Measurements from ENCODE around the gene TAPBP. TPM values are rescaled to one million over a fixed set of nuclear protein-coding genes. Genes with fewer than 3 reads are reported as not detected.

TAPBP gene
- total RNA-seq, 2 donors from 2014 or later = 88.0 to 107 TPM

DNA sequence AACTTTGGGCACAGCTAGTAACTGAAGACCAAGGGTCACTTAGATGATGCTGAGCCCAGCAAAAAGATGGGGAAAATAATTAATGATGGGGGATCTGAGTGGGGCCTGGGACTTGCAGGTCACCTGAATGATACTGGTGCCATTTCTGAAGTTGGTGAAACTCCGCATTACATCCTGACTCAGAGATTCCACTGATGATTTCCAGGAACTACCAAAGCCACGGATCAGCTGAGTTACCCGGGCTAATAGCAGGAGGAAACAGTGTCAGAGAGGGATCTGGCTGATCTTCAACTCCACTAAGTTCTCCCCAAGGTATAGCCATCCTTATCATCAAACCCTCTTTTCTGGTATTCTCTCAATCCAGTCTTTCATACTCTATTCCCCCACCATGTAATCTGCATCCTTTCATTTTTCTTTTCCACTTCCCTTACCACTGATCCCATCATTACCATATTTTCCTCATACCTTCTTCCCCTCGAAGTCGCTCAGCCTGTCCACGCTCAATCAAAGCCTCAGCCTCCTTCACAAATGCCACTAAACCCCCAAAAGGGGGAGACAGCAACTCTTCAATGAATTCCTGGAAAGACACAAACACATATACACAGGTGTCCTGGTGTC lies 62.4 kb downstream of the TAPBP start:
- no peak for DNase-seq (ENCODE audit: low spot score)
- Histone ChIP-seq H3K4me1 (ENCODE audit: control insufficient read depth in 1 of 2, low read depth in 2 of 2) (peaks cover 12 to 25% of the 10 kb centered on the region in 2 donors), H3K27ac (no peak overlapping the region), H3K9me3 (no peaks in the 10 kb centered on the region), H3K36me3 (peaks cover 10% of the 10 kb centered on the region), H3K27me3 (replicated peaks; ENCODE audit: insufficient read depth) (no peaks in the 10 kb centered on the region), H3K4me3 (no peak overlapping the region)
- TF ChIP-seq, protein P1, sequence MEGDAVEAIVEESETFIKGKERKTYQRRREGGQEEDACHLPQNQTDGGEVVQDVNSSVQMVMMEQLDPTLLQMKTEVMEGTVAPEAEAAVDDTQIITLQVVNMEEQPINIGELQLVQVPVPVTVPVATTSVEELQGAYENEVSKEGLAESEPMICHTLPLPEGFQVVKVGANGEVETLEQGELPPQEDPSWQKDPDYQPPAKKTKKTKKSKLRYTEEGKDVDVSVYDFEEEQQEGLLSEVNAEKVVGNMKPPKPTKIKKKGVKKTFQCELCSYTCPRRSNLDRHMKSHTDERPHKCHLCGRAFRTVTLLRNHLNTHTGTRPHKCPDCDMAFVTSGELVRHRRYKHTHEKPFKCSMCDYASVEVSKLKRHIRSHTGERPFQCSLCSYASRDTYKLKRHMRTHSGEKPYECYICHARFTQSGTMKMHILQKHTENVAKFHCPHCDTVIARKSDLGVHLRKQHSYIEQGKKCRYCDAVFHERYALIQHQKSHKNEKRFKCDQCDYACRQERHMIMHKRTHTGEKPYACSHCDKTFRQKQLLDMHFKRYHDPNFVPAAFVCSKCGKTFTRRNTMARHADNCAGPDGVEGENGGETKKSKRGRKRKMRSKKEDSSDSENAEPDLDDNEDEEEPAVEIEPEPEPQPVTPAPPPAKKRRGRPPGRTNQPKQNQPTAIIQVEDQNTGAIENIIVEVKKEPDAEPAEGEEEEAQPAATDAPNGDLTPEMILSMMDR (IDR thresholded peaks at IDR 0.05) = no peak
- ATAC-seq (ENCODE audit: insufficient number of reproducible peaks, low FRiP score, low read depth) = no peak

DNA sequence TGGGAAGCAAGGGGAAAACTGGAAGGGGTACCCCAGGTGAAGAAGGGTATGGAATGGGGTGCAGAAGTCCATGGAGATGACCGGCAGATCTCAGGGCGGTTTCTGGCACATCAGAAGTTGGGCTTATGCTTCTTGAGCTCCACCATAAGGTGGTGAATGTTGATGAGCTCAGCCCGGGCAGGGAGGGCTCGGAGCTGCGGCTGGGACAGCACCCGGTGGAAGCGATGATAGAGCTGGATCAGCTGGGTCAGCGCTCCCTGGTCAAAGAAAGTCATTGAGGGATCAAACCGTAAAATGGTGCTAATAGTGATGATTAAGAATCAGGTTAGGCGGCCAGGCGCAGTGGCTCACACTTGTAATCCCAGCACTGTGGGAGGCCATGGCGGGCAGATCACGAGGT lies 63.1 kb downstream of the TAPBP start:
- peaks cover 12 to 25% of the 10 kb centered on the region in 2 donors for H3K4me1 ChIP-seq (ENCODE audit: control insufficient read depth in 1 of 2, low read depth in 2 of 2)
- ATAC-seq (ENCODE audit: insufficient number of reproducible peaks, low FRiP score, low read depth) = no peak
- no peaks in the 10 kb centered on the region for H3K9me3 ChIP-seq
- peak overlapping the region; percentile 71 for H3K4me3 ChIP-seq
- TF ChIP-seq, protein P1 (IDR thresholded peaks at IDR 0.05) = no peak
- no peak for DNase-seq (ENCODE audit: low spot score)
- peak overlapping the region; percentile 94 to 95 for H3K27ac ChIP-seq
- H3K27me3 ChIP-seq (replicated peaks; ENCODE audit: insufficient read depth) = no peaks in the 10 kb centered on the region
- peaks cover 10% of the 10 kb centered on the region for H3K36me3 ChIP-seq

DNA sequence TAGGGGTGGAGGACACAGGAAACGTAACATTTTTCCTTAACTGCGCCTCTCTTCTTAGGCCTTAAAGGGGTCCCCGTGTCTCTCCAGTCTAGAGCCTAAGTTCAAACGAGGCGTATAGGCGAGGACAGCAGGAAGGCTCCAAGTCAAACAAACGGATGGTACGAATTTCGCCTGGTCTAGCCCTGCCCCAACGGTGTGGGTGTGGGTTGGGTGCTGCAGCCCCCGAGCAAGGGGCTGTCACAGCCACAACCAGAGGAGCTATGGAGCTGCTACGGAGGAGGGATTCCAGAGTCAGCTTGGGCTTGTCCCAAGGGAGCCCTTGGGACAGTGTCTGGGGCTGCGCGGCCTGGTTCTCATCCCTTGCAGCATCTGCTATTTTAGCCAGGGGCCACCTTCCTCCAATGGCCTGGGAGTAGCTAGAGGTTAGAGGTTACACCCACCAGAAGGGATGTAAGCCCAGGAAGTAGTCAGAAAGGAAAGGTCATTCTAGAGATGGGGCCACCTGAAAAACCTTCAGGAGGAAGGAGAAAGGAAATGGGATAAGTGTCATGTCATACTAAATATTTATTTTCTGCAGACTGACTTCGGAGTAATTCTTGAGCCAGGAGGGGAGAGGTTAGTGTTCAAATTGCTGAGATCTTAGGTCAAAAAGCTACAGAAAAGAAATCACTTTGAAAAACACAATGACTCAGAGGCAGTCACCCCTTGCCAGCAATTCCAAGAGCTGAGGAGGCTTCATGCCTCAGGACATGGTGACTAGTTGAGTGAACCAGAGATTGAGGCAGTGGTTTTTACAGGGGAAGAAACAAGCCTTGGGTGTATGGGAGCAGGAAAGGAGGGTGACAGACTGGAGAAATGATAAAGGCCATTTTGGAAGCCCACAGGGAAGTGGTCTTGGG lies 63.9 kb downstream of the TAPBP start:
- peaks cover 6% of the 10 kb centered on the region for H3K27me3 ChIP-seq (replicated peaks; ENCODE audit: insufficient read depth)
- ATAC-seq (ENCODE audit: insufficient number of reproducible peaks, low FRiP score, low read depth) = no peak

More for the DNA sequence above, 63.9 kb downstream of the TAPBP start:
- H3K27ac ChIP-seq = peak overlapping the region; percentile 94 to 95
- no peak for DNase-seq (ENCODE audit: low spot score)
- peak overlapping the region; percentile 71 for H3K4me3 ChIP-seq
- peaks cover 12 to 25% of the 10 kb centered on the region in 2 donors for H3K4me1 ChIP-seq (ENCODE audit: control insufficient read depth in 1 of 2, low read depth in 2 of 2)
- H3K36me3 ChIP-seq = peaks cover 10% of the 10 kb centered on the region
- TF ChIP-seq, protein P1 (IDR thresholded peaks at IDR 0.05) = no peak
- no peaks in the 10 kb centered on the region for H3K9me3 ChIP-seq

Other genes with a start within 250 kb of the TAPBP start
- 100 to 1,000 TPM; 141 to 148 TPM for gene HLA-DPA1, start 240.4 kb downstream of the TAPBP start, total RNA-seq
- gene HLA-DPB1, start 238.1 kb downstream of the TAPBP start, total RNA-seq = 100 to 1,000 TPM in 1 of 2 donors, 10 to 100 TPM in 1; 78.4 to 112 TPM
- gene COL11A2, start 121.6 kb downstream of the TAPBP start, total RNA-seq = 1 to 10 TPM; 1.9 to 3.4 TPM
- 10 to 100 TPM; 38.7 to 47.2 TPM for gene RXRB, start 113.4 kb downstream of the TAPBP start, total RNA-seq
- 100 to 1,000 TPM in 1 of 2 donors, 10 to 100 TPM in 1; 71.3 to 106 TPM for gene SLC39A7, start 113.2 kb downstream of the TAPBP start, total RNA-seq
- gene HSD17B8, start 109.4 kb downstream of the TAPBP start, total RNA-seq = 10 to 100 TPM in 1 of 2 donors, 1 to 10 TPM in 1; 4.0 to 15.0 TPM
- 10 to 100 TPM; 13.2 to 17.3 TPM for gene RING1, start 105.6 kb downstream of the TAPBP start, total RNA-seq
- gene VPS52, start 42.2 kb downstream of the TAPBP start, total RNA-seq = 10 to 100 TPM; 31.4 to 43.2 TPM
- 1,000 to 10,000 TPM; 1,163 to 1,178 TPM for gene RPS18, start 42.0 kb downstream of the TAPBP start, total RNA-seq
- gene B3GALT4, start 37.0 kb downstream of the TAPBP start, total RNA-seq = 10 to 100 TPM; 18.1 to 27.3 TPM
- gene WDR46, start 24.8 kb downstream of the TAPBP start, total RNA-seq = 10 to 100 TPM; 42.6 to 60.3 TPM
- 10 to 100 TPM; 26.8 to 31.9 TPM for gene PFDN6, start 24.5 kb downstream of the TAPBP start, total RNA-seq
- gene RGL2, start 15.1 kb downstream of the TAPBP start, total RNA-seq = 10 to 100 TPM; 49.9 to 83.5 TPM
- gene ZBTB22, start 3.7 kb upstream of the TAPBP start, total RNA-seq = 10 to 100 TPM; 15.0 to 29.5 TPM
- 10 to 100 TPM; 32.4 to 78.5 TPM for gene DAXX, start 8.9 kb upstream of the TAPBP start, total RNA-seq
- gene KIFC1, start 77.7 kb upstream of the TAPBP start, total RNA-seq = under 1 TPM; 0.81 to 0.85 TPM
- 100 to 1,000 TPM in 1 of 2 donors, 10 to 100 TPM in 1; 82.0 to 104 TPM for gene PHF1, start 96.9 kb upstream of the TAPBP start, total RNA-seq
- gene CUTA, start 104.0 kb upstream of the TAPBP start, total RNA-seq = 100 to 1,000 TPM in 1 of 2 donors, 10 to 100 TPM in 1; 60.3 to 207 TPM
- gene SYNGAP1, start 106.0 kb upstream of the TAPBP start, total RNA-seq = 10 to 100 TPM; 16.2 to 24.6 TPM
- gene ZBTB9, start 140.5 kb upstream of the TAPBP start, total RNA-seq = 1 to 10 TPM; 1.1 to 7.1 TPM